ENCODE measurements around the gene UBXN10. TPM values are rescaled to one million over a fixed set of nuclear protein-coding genes. Genes with fewer than 3 reads are reported as not detected.
"Not testable (repeated sequence)": the region's sequence is repeated elsewhere in the genome, so short reads cannot be mapped to it uniquely, and the experiment has no call there.

UBXN10 gene
- total RNA-seq, 1 donor from 2014 or later = 1.3 TPM

DNA sequence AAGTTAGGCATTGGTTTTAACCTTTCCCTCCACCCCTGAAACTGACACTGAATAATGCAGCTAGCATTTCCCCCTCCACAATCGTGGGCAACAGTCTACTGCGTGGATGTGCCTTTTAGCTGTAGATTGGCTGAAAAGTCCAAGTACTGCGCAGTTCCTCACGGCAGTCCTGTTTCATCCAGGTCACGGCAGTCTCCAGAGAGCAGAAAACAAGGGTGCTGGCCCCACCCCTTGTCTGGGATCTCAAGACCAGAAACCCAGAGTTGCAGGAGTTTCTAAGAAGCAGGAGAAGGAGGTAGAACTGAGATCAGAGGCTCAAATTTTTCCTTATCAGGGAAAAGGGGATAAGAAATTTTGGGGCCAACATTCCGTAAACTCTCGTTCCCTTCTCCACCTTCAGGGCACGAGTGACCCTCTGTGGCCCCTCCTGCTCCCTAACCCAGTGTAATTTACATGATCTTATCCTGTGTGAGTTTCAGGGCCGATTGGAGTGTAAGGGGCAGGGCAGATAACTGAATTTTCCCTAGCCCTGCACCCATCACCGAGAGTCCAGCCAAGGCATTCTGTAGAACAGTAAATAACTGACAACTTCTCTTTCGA, 26.3 kb downstream of the UBXN10 start:
- Mint-ChIP-seq H3K9me3 (no peaks in the 10 kb centered on the region), H3K27me3 (peaks cover 43% of the 10 kb centered on the region), H3K4me3 (no peak overlapping the region), H3K27ac (no peak overlapping the region), H3K4me1 (peaks cover 6% of the 10 kb centered on the region), H3K36me3 (ENCODE audit: low read depth) (no peaks in the 10 kb centered on the region)
- intact Hi-C loops (cut with micrococcal nuclease) = loop anchor here (5.0 to 10.0 kb wide), 2 partner anchors 163 to 215 kb away; no protein-coding TSS in a partner anchor
- DNase-seq = no peak

GRCh38 chr1:20212685-20213331, 26.9 kb downstream of the UBXN10 start:
- Mint-ChIP-seq H3K4me1 (peaks cover 6% of the 10 kb centered on the region), H3K27ac (no peak overlapping the region), H3K4me3 (no peak overlapping the region), H3K9me3 (no peaks in the 10 kb centered on the region), H3K36me3 (ENCODE audit: low read depth) (no peaks in the 10 kb centered on the region), H3K27me3 (peaks cover 45% of the 10 kb centered on the region)
- DNase-seq = peak; percentile 84
- intact Hi-C loops (cut with micrococcal nuclease) = loop anchor here (1.0 to 10.0 kb wide), 3 partner anchors 162 to 281 kb away; no protein-coding TSS in a partner anchor

DNA sequence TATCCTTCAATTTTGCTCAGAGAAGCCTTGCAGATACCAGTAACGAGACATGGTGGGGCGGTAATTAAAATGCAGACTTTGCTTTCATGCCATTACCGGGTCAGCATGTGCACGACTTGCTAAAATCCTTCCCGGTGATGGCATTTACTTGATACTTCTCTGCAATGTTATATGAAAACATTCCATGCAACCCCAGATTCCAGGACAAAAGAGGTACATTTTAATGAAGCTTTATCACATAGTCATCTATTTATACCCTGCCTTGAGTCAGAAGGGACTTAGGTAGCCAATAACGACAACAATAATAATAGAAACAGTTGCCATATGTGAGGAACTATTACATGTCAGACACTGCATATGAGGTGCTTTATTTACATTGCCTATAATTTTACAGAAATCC, 29.8 kb downstream of the UBXN10 start:
- H3K4me3 Mint-ChIP-seq = no peak overlapping the region
- peaks cover 6% of the 10 kb centered on the region for H3K4me1 Mint-ChIP-seq
- intact Hi-C loops (cut with micrococcal nuclease) = loop anchor here (10.0 kb wide), 1 partner anchor 159 kb away; no protein-coding TSS in a partner anchor
- H3K27ac Mint-ChIP-seq = no peak overlapping the region
- no peaks in the 10 kb centered on the region for H3K9me3 Mint-ChIP-seq
- DNase-seq = no peak
- H3K27me3 Mint-ChIP-seq = peaks cover 38% of the 10 kb centered on the region
- no peaks in the 10 kb centered on the region for H3K36me3 Mint-ChIP-seq (ENCODE audit: low read depth)

- no peak overlapping the region for H3K4me3 Mint-ChIP-seq
- DNase-seq = peak; percentile 68
- H3K27ac Mint-ChIP-seq = no peak overlapping the region
- H3K27me3 Mint-ChIP-seq = peaks cover 36% of the 10 kb centered on the region
- H3K4me1 Mint-ChIP-seq = peaks cover 4% of the 10 kb centered on the region
- intact Hi-C loops (cut with micrococcal nuclease) = loop anchor here (10.0 kb wide), 1 partner anchor 158 kb away; no protein-coding TSS in a partner anchor
- no peaks in the 10 kb centered on the region for H3K9me3 Mint-ChIP-seq
- no peaks in the 10 kb centered on the region for H3K36me3 Mint-ChIP-seq (ENCODE audit: low read depth)
These were observed 30.7 kb downstream of the UBXN10 start for GRCh38 chr1:20216574-20216973.

- peaks cover 42% of the 10 kb centered on the region for H3K27me3 Mint-ChIP-seq
These were observed 33.2 kb downstream of the UBXN10 start for GRCh38 chr1:20219053-20219452.

DNA sequence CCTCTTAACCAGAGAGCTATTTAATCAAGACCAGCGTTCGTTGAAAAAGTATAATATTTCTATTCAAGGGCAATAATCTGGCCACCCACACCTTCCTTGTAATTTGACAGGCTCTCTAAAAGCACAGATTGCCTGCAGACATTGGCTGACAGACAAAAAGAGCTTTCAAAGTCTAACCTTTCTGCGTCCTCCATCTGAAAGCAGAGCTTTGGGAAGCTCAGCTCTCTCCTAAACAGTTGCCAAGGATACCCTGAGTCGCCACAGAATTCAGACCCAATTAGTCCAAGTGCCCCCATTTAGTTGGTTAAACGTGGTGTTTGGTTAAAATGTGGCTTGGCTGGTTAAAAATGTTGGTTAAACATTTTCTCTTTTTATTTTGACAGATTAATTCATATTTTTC, 34.1 kb downstream of the UBXN10 start:
- H3K27me3 Mint-ChIP-seq = peaks cover 40% of the 10 kb centered on the region
- H3K9me3 Mint-ChIP-seq = no peaks in the 10 kb centered on the region

More at GRCh38 chr1:20219053-20219452, 33.2 kb downstream of the UBXN10 start:
- not testable (repeated sequence) for H3K4me1 Mint-ChIP-seq; H3K27ac Mint-ChIP-seq; H3K4me3 Mint-ChIP-seq; DNase-seq; H3K36me3 Mint-ChIP-seq (ENCODE audit: low read depth); H3K9me3 Mint-ChIP-seq
- intact Hi-C loops (cut with micrococcal nuclease) = loop anchor here (10.0 kb wide), 1 partner anchor 156 kb away; no protein-coding TSS in a partner anchor

GRCh38 chr1:20223106-20223505, 37.2 kb downstream of the UBXN10 start:
- Mint-ChIP-seq H3K9me3 (no peaks in the 10 kb centered on the region), H3K27ac (no peak overlapping the region), H3K27me3 (peaks cover 41% of the 10 kb centered on the region), H3K36me3 (ENCODE audit: low read depth) (no peaks in the 10 kb centered on the region), H3K4me3 (no peak overlapping the region), H3K4me1 (no peaks in the 10 kb centered on the region)
- no peak for DNase-seq
- intact Hi-C loops (cut with micrococcal nuclease) = no loop called here

More for the DNA sequence above, 34.1 kb downstream of the UBXN10 start:
- Mint-ChIP-seq H3K27ac (no peak overlapping the region), H3K36me3 (ENCODE audit: low read depth) (no peaks in the 10 kb centered on the region), H3K4me3 (no peak overlapping the region), H3K4me1 (no peaks in the 10 kb centered on the region)
- intact Hi-C loops (cut with micrococcal nuclease) = no loop called here
- no peak for DNase-seq

DNA sequence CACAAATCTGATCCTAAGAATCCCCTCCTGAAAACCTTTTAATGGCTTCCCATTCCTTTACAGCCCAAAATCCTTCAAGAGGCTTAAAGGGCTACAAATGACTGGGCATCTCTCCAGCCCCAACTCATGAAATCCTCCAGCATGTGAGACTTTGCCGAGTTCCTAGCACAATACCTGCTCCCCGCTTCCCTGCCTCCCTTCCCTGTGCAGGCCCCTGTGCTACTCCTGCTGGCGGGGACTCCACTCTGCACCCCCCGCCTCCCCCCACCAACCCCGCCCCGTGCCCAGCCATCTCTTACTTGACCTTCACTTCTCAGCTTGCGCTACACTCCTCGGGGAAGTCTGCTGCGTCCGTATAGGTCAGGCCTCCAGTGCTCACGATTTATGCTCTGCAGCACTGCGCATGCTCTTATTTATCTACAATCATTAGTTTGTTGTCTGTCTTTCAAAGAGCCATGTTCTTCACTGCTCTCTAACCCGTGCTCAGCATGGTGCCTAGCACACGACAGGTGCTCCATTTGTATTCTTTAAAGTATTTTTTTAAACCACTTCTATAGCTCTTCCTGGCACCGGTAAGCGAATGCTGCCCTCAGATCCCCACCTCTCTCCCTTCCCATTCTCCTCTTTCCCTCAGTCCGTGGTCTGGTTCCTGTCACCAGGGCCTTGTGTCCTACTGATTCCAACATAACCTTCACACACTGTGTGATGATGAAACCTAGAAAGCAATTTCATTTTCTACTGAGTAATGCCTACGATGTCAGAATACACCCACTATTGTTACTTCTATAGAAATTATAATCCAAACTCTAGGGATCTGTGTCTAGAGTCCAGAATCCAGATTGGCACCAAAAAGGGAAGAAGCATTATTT, 37.9 kb downstream of the UBXN10 start:
- intact Hi-C loops (cut with micrococcal nuclease) = no loop called here
- no peak overlapping the region for H3K27ac Mint-ChIP-seq
- H3K4me1 Mint-ChIP-seq = no peaks in the 10 kb centered on the region
- no peaks in the 10 kb centered on the region for H3K36me3 Mint-ChIP-seq (ENCODE audit: low read depth)
- H3K4me3 Mint-ChIP-seq = no peak overlapping the region
- peaks cover 45% of the 10 kb centered on the region for H3K27me3 Mint-ChIP-seq
- no peak for DNase-seq
- H3K9me3 Mint-ChIP-seq = no peaks in the 10 kb centered on the region

DNA sequence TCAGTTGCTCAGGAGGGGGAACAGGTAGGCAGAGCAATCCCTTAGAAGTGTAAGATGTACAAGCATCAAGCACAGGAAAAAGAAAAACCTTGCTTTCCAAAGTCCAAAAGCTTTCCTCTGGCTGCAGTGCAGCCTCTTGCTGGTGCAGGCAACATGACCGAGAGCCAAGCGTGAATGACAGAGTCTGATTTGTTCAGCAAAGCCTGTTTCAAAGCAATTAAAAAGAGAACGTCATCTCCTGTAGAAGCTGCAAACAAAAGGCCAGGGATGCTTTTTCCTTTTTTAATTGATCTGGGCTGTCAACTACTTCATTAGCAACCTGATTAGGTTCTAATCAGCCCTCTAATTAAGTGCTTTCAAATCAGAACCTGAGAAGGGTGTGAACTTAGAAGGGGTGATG, 38.6 kb downstream of the UBXN10 start:
- H3K27me3 Mint-ChIP-seq = peaks cover 46% of the 10 kb centered on the region
- DNase-seq = no peak
- H3K9me3 Mint-ChIP-seq = no peaks in the 10 kb centered on the region
- no peak overlapping the region for H3K27ac Mint-ChIP-seq
- no peak overlapping the region for H3K4me3 Mint-ChIP-seq
- H3K4me1 Mint-ChIP-seq = no peaks in the 10 kb centered on the region
- intact Hi-C loops (cut with micrococcal nuclease) = no loop called here
- H3K36me3 Mint-ChIP-seq (ENCODE audit: low read depth) = no peaks in the 10 kb centered on the region

DNA sequence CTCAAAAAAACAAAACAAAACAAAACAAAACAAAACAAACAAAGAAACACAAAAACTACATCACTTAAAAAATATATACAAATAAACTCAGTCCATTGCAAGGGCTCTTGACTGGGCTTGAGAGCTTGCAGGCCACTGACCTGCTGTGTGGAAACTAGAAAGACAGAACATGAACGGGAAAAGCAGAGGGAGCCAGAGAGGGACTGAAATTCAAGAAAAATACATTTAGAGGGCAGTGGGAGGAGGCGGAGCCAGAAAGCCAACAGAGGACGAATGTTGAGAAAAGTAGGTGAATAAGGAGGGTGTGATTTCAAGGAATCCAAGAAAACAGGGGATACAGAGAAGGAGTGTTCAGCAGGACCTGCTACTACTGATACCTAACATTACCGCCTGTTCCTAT, 41.8 kb downstream of the UBXN10 start:
- intact Hi-C loops (cut with micrococcal nuclease) = no loop called here
- no peak overlapping the region for H3K4me3 Mint-ChIP-seq
- H3K27me3 Mint-ChIP-seq = peaks cover 45% of the 10 kb centered on the region
- no peak for DNase-seq
- no peaks in the 10 kb centered on the region for H3K9me3 Mint-ChIP-seq
- H3K27ac Mint-ChIP-seq = no peak overlapping the region
- H3K36me3 Mint-ChIP-seq (ENCODE audit: low read depth) = no peaks in the 10 kb centered on the region
- no peaks in the 10 kb centered on the region for H3K4me1 Mint-ChIP-seq

DNA sequence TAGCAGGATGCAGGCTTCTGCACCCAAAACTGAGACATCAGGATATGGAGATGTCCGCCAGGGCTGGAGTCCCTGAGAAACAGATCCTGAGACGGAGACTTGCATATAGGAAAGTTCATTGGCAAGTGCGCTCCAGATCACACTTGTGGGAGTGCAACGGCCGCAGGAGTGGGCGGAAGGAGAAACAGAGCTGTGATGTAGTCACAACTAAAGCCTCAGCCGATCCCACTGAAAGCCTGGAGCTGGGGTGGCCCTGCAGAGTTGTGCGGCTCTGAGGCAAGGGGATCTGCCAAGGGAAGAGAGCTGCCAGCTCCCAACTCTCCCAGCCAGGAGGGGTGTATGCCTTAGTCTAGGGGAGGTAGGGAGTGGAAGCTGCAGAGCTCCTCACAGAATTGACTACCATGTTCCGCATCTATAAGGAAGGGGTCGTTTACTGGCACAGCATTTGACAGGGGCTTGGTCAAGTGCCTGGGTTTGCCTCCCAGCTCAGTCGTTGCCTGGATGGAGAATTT, 42.5 kb downstream of the UBXN10 start:
- Mint-ChIP-seq H3K27me3 (peaks cover 45% of the 10 kb centered on the region), H3K4me1 (no peaks in the 10 kb centered on the region), H3K9me3 (no peaks in the 10 kb centered on the region), H3K4me3 (no peak overlapping the region), H3K36me3 (ENCODE audit: low read depth) (no peaks in the 10 kb centered on the region), H3K27ac (no peak overlapping the region)
- intact Hi-C loops (cut with micrococcal nuclease) = no loop called here
- no peak for DNase-seq

DNA sequence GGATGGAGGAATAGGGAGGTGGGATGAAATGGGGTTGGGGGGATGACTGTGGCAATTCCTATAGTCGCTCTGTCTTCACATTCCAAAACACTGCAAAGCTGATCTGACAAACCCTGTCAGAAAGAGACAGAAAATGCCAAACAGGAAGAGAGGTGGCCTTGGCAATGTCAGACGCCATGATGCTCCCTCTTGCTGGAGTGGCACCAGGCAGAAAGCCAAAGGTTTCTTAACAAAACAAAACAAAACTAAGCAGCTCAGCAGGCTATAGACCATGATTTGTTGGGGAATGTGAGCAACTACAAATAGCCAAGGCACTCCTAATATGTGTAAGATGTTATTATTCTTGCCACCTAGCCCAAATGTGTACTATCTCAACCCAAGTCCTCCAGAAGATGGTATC, 43.3 kb downstream of the UBXN10 start:
- Mint-ChIP-seq H3K4me1 (no peaks in the 10 kb centered on the region), H3K27me3 (peaks cover 46% of the 10 kb centered on the region), H3K27ac (no peak overlapping the region), H3K9me3 (no peaks in the 10 kb centered on the region), H3K36me3 (ENCODE audit: low read depth) (no peaks in the 10 kb centered on the region), H3K4me3 (no peak overlapping the region)
- DNase-seq = no peak
- intact Hi-C loops (cut with micrococcal nuclease) = no loop called here

GRCh38 chr1:20232564-20232963, 46.7 kb downstream of the UBXN10 start:
- H3K27ac Mint-ChIP-seq; H3K36me3 Mint-ChIP-seq (ENCODE audit: low read depth); H3K9me3 Mint-ChIP-seq; H3K4me3 Mint-ChIP-seq; DNase-seq; H3K4me1 Mint-ChIP-seq; intact Hi-C loops (cut with micrococcal nuclease): not testable (repeated sequence)
- peaks cover 50% of the 10 kb centered on the region for H3K27me3 Mint-ChIP-seq

- H3K9me3 Mint-ChIP-seq = no peaks in the 10 kb centered on the region
- peaks cover 46% of the 10 kb centered on the region for H3K27me3 Mint-ChIP-seq
- H3K36me3 Mint-ChIP-seq (ENCODE audit: low read depth) = no peaks in the 10 kb centered on the region
- H3K27ac Mint-ChIP-seq = no peak overlapping the region
- H3K4me1 Mint-ChIP-seq = no peaks in the 10 kb centered on the region
- intact Hi-C loops (cut with micrococcal nuclease) = no loop called here
- H3K4me3 Mint-ChIP-seq = no peak overlapping the region
- no peak for DNase-seq
These were observed 47.5 kb downstream of the UBXN10 start for GRCh38 chr1:20233394-20233793.

Data from activated CD4-positive, alpha-beta T cell treated with anti-CD3 and anti-CD28 coated beads, Interleukin-2, amount 10 ng/mL, durations not matched to agents 24 days and 14 days (primary cell).